Breast epithelium (tissue), 3 donors: ENCODE data around the gene GALNT1.

ENCODE experiments used
- POLR2AphosphoS5 ChIP-seq, 3 donors: sonication (generic); formaldehyde crosslinking; IDR thresholded peaks; one replicate each; pipeline ENCODE4 v1.6.1; 2017; ENCODE audit warnings: antibody characterized with exemption in 3 of 3
- TF ChIP-seq, protein P1 (sequence below), 3 donors: fragments of 450-650 bp; IDR thresholded peaks; one replicate each; pipeline ENCODE4 v1.5.1; 2016 to 2017; ENCODE audit warnings: antibody characterized with exemption in 3 of 3, mild to moderate bottlenecking in 3 of 3, moderate library complexity in 3 of 3

DNA sequence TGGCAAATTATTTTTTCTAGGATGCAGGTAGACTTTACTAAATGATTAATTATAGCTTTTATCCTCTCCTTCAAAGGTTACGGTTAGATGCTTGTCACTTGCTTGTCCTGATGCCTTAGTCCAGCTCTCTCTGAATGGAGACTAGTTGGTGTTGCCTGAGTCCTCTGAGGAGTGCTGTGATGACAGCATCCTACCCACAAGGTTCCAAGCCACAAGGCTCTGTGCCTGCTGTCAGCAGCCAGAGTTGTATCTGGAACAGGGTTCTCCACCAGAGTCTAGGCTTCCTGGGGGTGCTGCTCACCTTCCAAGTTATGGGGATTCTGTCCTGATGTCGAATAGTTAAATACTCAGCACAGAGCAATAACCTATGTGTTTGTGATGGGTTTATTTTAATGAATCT is 125.7 kb downstream of the GALNT1 start:
- TF ChIP-seq, protein P1, sequence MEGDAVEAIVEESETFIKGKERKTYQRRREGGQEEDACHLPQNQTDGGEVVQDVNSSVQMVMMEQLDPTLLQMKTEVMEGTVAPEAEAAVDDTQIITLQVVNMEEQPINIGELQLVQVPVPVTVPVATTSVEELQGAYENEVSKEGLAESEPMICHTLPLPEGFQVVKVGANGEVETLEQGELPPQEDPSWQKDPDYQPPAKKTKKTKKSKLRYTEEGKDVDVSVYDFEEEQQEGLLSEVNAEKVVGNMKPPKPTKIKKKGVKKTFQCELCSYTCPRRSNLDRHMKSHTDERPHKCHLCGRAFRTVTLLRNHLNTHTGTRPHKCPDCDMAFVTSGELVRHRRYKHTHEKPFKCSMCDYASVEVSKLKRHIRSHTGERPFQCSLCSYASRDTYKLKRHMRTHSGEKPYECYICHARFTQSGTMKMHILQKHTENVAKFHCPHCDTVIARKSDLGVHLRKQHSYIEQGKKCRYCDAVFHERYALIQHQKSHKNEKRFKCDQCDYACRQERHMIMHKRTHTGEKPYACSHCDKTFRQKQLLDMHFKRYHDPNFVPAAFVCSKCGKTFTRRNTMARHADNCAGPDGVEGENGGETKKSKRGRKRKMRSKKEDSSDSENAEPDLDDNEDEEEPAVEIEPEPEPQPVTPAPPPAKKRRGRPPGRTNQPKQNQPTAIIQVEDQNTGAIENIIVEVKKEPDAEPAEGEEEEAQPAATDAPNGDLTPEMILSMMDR (IDR thresholded peaks at IDR 0.05): no peak
- no peak for TF ChIP-seq POLR2AphosphoS5 (IDR thresholded peaks at IDR 0.05)
